Mesenchymal stem cell (in vitro differentiated cells and primary cell): Measurements from ENCODE around the gene RPA3.

ENCODE experiments used
- DNase-seq: peaks from one replicate; pipeline ENCODE4 v3.0.0-alpha.2; 2013
- H2AFZ ChIP-seq: one replicate; pipeline ENCODE4 v1.6.1; 2013; ENCODE audit warnings: low read depth, mild to moderate bottlenecking, control low read depth, inconsistent platforms, low read length, moderate library complexity
- H2AK5ac ChIP-seq: 2 replicates; pipeline ENCODE4 v1.6.1; 2013; ENCODE audit warnings: low read length, moderate library complexity, mild to moderate bottlenecking, inconsistent platforms; ENCODE audit not compliant: severe bottlenecking
- H2BK120ac ChIP-seq: one replicate; pipeline ENCODE4 v1.6.1; 2013; ENCODE audit warnings: low read depth, mild to moderate bottlenecking, inconsistent platforms, low read length, moderate library complexity
- H2BK12ac ChIP-seq, 2 experiments: one replicate each; pipeline ENCODE4 v1.6.1; 2013; ENCODE audit warnings: inconsistent platforms in 2 of 2, low read length in 2 of 2, mild to moderate bottlenecking in 2 of 2, moderate library complexity in 2 of 2, control low read depth in 1 of 2
- H2BK15ac ChIP-seq: one replicate; pipeline ENCODE4 v1.6.1; 2013; ENCODE audit warnings: mild to moderate bottlenecking, low read depth, inconsistent platforms; ENCODE audit not compliant: poor library complexity, severe bottlenecking
- H2BK5ac ChIP-seq: 2 replicates; pipeline ENCODE4 v1.6.1; 2013; ENCODE audit warnings: low read depth, mild to moderate bottlenecking, low read length, control low read depth, inconsistent platforms; ENCODE audit not compliant: poor library complexity, severe bottlenecking
- H3K14ac ChIP-seq, 2 experiments: one replicate each; pipeline ENCODE4 v1.6.1; 2013; ENCODE audit warnings: inconsistent platforms in 2 of 2, low read length in 2 of 2, control low read depth in 1 of 2, mild to moderate bottlenecking in 1 of 2, moderate library complexity in 1 of 2
- H3K18ac ChIP-seq, 2 experiments: one replicate each; pipeline ENCODE4 v1.6.1; 2013; ENCODE audit warnings: inconsistent platforms in 2 of 2, low read length in 2 of 2, control low read depth in 1 of 2, low read depth in 1 of 2, mild to moderate bottlenecking in 1 of 2
- H3K23ac ChIP-seq, 2 experiments: one replicate each; pipeline ENCODE4 v1.6.1; 2013; ENCODE audit warnings: inconsistent platforms in 2 of 2, low read length in 2 of 2, mild to moderate bottlenecking in 2 of 2, moderate library complexity in 2 of 2, control low read depth in 1 of 2
- H3K27ac ChIP-seq: 2 replicates; pipeline ENCODE4 v1.5.1; 2013; ENCODE audit warnings: mild to moderate bottlenecking, moderate library complexity, low read length, control low read depth, inconsistent platforms; ENCODE audit not compliant: poor library complexity, severe bottlenecking
- H3K27me3 ChIP-seq, 2 experiments: 2 replicates each; pipeline versions ENCODE4 v1.6.1 to v1.7.0; 2013; ENCODE audit warnings: low read length in 2 of 2, mild to moderate bottlenecking in 2 of 2, moderate library complexity in 2 of 2, control low read depth in 1 of 2, inconsistent platforms in 1 of 2; ENCODE audit not compliant: control insufficient read depth in 1 of 2, insufficient read depth in 1 of 2
- H3K36me3 ChIP-seq, 2 experiments: 2 replicates each; pipeline versions ENCODE4 v1.6.1 to v1.7.0; 2013; ENCODE audit warnings: low read length in 2 of 2, control low read depth in 1 of 2, inconsistent platforms in 1 of 2, low read depth in 1 of 2, mild to moderate bottlenecking in 1 of 2; ENCODE audit not compliant: insufficient read depth in 2 of 2, control insufficient read depth in 1 of 2
- H3K4ac ChIP-seq, 2 experiments: one replicate each; pipeline ENCODE4 v1.6.1; 2013; ENCODE audit warnings: inconsistent platforms in 2 of 2, low read length in 2 of 2, mild to moderate bottlenecking in 2 of 2, moderate library complexity in 2 of 2, control low read depth in 1 of 2, low read depth in 1 of 2
- H3K4me1 ChIP-seq: 2 replicates; pipeline ENCODE4 v1.6.1; 2013; ENCODE audit warnings: low read depth, low read length, control low read depth; ENCODE audit not compliant: control insufficient read depth, insufficient read depth
- H3K4me2 ChIP-seq: 2 replicates; pipeline ENCODE4 v1.6.1; 2013; ENCODE audit warnings: low read length, mild to moderate bottlenecking, inconsistent platforms; ENCODE audit not compliant: poor library complexity, severe bottlenecking
- H3K4me3 ChIP-seq, 2 experiments: 2 replicates each; pipeline versions ENCODE4 v1.5.1 to v1.7.0; 2013; ENCODE audit warnings: low read length in 2 of 2, mild to moderate bottlenecking in 2 of 2, control low read depth in 1 of 2, low read depth in 1 of 2; ENCODE audit not compliant: insufficient read depth in 1 of 2
- H3K79me1 ChIP-seq: replicated peaks from 2 replicates; pipeline ENCODE4 v1.6.1; 2013; ENCODE audit warnings: mild to moderate bottlenecking, control low read depth, low read length, inconsistent platforms; ENCODE audit not compliant: poor library complexity, severe bottlenecking
- H3K9ac ChIP-seq: 2 replicates; pipeline ENCODE4 v1.7.0; 2013; ENCODE audit warnings: mild to moderate bottlenecking, low read length, moderate library complexity
- H3K9me3 ChIP-seq: 2 replicates; pipeline ENCODE4 v1.7.0; 2013; ENCODE audit warnings: mild to moderate bottlenecking, low read length; ENCODE audit not compliant: control insufficient read depth
- H4K8ac ChIP-seq: one replicate; pipeline ENCODE4 v1.6.1; 2013; ENCODE audit warnings: inconsistent platforms, mild to moderate bottlenecking, low read length, moderate library complexity
- H4K91ac ChIP-seq: one replicate; pipeline ENCODE4 v1.6.1; 2013; ENCODE audit warnings: mild to moderate bottlenecking, low read length, inconsistent platforms
- WGBS: methylation state at CpG from one replicate; pipeline ENCODE4 v1.1.7; 2013; ENCODE audit warnings: mixed read lengths; 5-methylcytosine and 5-hydroxymethylcytosine counted together

Gene RPA3

GRCh38 chr7:7738622-7739021, 20.2 kb upstream of the RPA3 start:
- Histone ChIP-seq H3K27ac (no peak overlapping the region), H2BK12ac (no peak overlapping the region), H3K18ac (no peak overlapping the region), H3K36me3 (no peaks in the 10 kb centered on the region), H3K14ac (no peak overlapping the region), H3K4me2 (no peak overlapping the region), H2BK15ac (no peak overlapping the region), H3K4ac (no peak overlapping the region), H3K4me3 (no peak overlapping the region), H3K9me3 (no peaks in the 10 kb centered on the region), H2AK5ac (no peak overlapping the region), H3K4me1 (peaks cover 3% of the 10 kb centered on the region), H3K9ac (no peak overlapping the region), H3K23ac (no peak overlapping the region), H2BK120ac (no peak overlapping the region), H3K27me3 (no peaks in the 10 kb centered on the region), H2AFZ (no peak overlapping the region), H3K79me1 (peaks cover 4% of the 10 kb centered on the region), H4K91ac (no peak overlapping the region), H4K8ac (no peak overlapping the region), H2BK5ac (no peak overlapping the region)
- no peak for DNase-seq
- 95% methylated on average over 3 of the region's 3 CpGs for WGBS

GRCh38 chr7:7738177-7738576, 19.8 kb upstream of the RPA3 start:
- Histone ChIP-seq H2BK120ac (no peak overlapping the region), H3K4ac (no peak overlapping the region), H2BK12ac (no peak overlapping the region), H2BK15ac (no peak overlapping the region), H2AK5ac (no peak overlapping the region), H2AFZ (no peak overlapping the region), H4K8ac (no peak overlapping the region), H2BK5ac (no peak overlapping the region), H3K27me3 (no peaks in the 10 kb centered on the region), H3K18ac (no peak overlapping the region), H3K79me1 (peaks cover 4% of the 10 kb centered on the region), H3K14ac (no peak overlapping the region), H3K4me3 (no peak overlapping the region), H4K91ac (no peak overlapping the region), H3K36me3 (no peaks in the 10 kb centered on the region), H3K4me2 (no peak overlapping the region), H3K23ac (no peak overlapping the region), H3K27ac (no peak overlapping the region), H3K9ac (no peak overlapping the region), H3K9me3 (no peaks in the 10 kb centered on the region), H3K4me1 (peaks cover 3% of the 10 kb centered on the region)
- DNase-seq: no peak
- WGBS: 100% methylated on average over 1 of the region's 1 CpG

- Histone ChIP-seq H3K4me3 (no peak overlapping the region), H3K27me3 (no peaks in the 10 kb centered on the region), H2BK12ac (no peak overlapping the region), H3K14ac (no peak overlapping the region), H3K79me1 (peaks cover 4% of the 10 kb centered on the region), H2BK5ac (no peak overlapping the region), H3K4ac (no peak overlapping the region), H3K36me3 (no peaks in the 10 kb centered on the region), H3K23ac (no peak overlapping the region), H3K4me2 (no peak overlapping the region), H3K27ac (no peak overlapping the region), H4K8ac (no peak overlapping the region), H3K18ac (no peak overlapping the region), H4K91ac (no peak overlapping the region), H2BK120ac (no peak overlapping the region), H3K9me3 (no peaks in the 10 kb centered on the region), H3K4me1 (peaks cover 3% of the 10 kb centered on the region), H2AK5ac (no peak overlapping the region), H2AFZ (no peak overlapping the region), H3K9ac (no peak overlapping the region), H2BK15ac (no peak overlapping the region)
- no peak for DNase-seq
Observed at GRCh38 chr7:7737674-7738073, 19.3 kb upstream of the RPA3 start.

GRCh38 chr7:7736671-7737070, 18.3 kb upstream of the RPA3 start:
- Histone ChIP-seq H2BK120ac (no peak overlapping the region), H2AK5ac (no peak overlapping the region), H3K4me2 (no peak overlapping the region), H3K4me3 (no peak overlapping the region), H4K8ac (no peak overlapping the region), H3K79me1 (peaks cover 1% of the 10 kb centered on the region), H3K4me1 (peaks cover 3% of the 10 kb centered on the region), H3K36me3 (no peaks in the 10 kb centered on the region), H2BK5ac (no peak overlapping the region), H3K23ac (no peak overlapping the region), H3K9me3 (no peaks in the 10 kb centered on the region), H2BK12ac (no peak overlapping the region), H3K4ac (no peak overlapping the region), H3K27ac (no peak overlapping the region), H2BK15ac (no peak overlapping the region), H3K18ac (no peak overlapping the region), H3K9ac (no peak overlapping the region), H3K14ac (no peak overlapping the region), H2AFZ (no peak overlapping the region), H4K91ac (no peak overlapping the region), H3K27me3 (no peaks in the 10 kb centered on the region)
- no peak for DNase-seq
- WGBS: 34% methylated on average over 1 of the region's 2 CpGs
